Thoracic aorta (tissue), 2 donors: Measurements from ENCODE around the gene ZNF831. TPM values are rescaled to one million over a fixed set of nuclear protein-coding genes. Genes with fewer than 3 reads are reported as not detected.

ENCODE experiments used
- ATAC-seq: fragments of 150-250 bp; one replicate; pipeline ENCODE4 v1.8.0; 2017; ENCODE audit warnings: low read depth; ENCODE audit not compliant: insufficient number of reproducible peaks, low FRiP score
- DNase-seq: peaks from one replicate; pipeline ENCODE4 v3.0.0-alpha.2; 2020; ENCODE audit warnings: low spot score
- H3K27ac ChIP-seq, 2 donors: fragments of 200-600 bp; sonication (generic); 1 replicate in 1 of 2; 2 replicates in 1 of 2; pipeline ENCODE4 v1.5.1; 2016; ENCODE audit warnings: mild to moderate bottlenecking in 2 of 2, moderate library complexity in 2 of 2
- H3K27me3 ChIP-seq: fragments of 200-600 bp; sonication (generic); replicated peaks from 2 replicates; pipeline ENCODE4 v1.6.0; 2016; ENCODE audit warnings: mild to moderate bottlenecking; ENCODE audit not compliant: insufficient read depth
- H3K36me3 ChIP-seq: fragments of 200-600 bp; sonication (generic); one replicate; pipeline ENCODE4 v1.5.1; 2016
- H3K4me1 ChIP-seq, 2 donors: fragments of 200-600 bp; sonication (generic); 1 replicate in 1 of 2; 2 replicates in 1 of 2; pipeline versions ENCODE4 v1.5.1 to v1.6.0; 2016; ENCODE audit warnings: low read depth in 2 of 2, mild to moderate bottlenecking in 1 of 2; ENCODE audit not compliant: control insufficient read depth in 1 of 2
- H3K4me3 ChIP-seq: fragments of 200-600 bp; sonication (generic); 2 replicates; pipeline ENCODE4 v1.5.1; 2016; ENCODE audit warnings: mild to moderate bottlenecking
- H3K9me3 ChIP-seq: fragments of 200-600 bp; sonication (generic); 2 replicates; pipeline ENCODE4 v1.5.1; 2016
- total RNA-seq, 2 donors: library from RNA; depleted of rRNA; stranded (reverse); fragments of >200 nt; gene quantifications; one replicate each; pipeline versions ENCODE4 v1.1.0 to v1.2.3, GENCODE V29; 2016
- TF ChIP-seq, protein P1 (sequence below): fragments of 200-600 bp; sonication (generic); IDR thresholded peaks from one replicate; pipeline ENCODE4 v1.5.1; 2019; ENCODE audit warnings: antibody characterized with exemption

ZNF831 gene
- total RNA-seq, 2 donors from 2014 or later = 1.1 to 1.3 TPM

DNA sequence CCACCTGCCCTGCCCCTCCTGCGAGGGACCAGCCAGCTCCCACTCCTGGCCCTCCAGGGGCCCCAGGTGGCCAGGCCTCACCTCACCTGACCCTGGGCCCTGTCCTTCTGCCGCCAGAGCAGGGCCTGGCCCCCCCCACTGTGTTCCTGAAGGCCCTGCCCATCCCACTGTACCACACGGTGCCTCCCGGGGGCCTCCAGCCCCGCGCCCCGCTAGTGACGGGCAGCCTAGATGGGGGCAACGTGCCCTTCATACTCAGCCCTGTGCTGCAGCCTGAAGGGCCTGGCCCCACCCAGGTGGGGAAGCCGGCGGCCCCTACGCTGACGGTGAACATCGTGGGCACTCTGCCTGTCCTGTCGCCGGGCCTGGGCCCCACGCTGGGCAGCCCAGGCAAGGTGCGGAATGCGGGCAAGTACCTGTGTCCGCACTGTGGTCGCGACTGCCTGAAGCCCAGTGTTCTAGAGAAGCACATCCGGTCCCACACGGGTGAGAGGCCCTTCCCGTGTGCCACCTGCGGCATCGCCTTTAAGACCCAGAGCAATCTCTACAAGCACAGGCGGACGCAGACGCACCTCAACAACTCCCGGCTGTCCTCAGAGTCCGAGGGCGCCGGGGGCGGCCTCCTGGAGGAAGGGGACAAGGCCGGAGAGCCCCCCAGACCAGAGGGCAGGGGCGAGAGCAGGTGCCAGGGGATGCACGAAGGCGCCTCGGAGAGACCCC, 27.6 kb downstream of the ZNF831 start:
- Histone ChIP-seq H3K4me3 (no peak overlapping the region), H3K4me1 (no peaks in the 10 kb centered on the region), H3K27me3 (no peaks in the 10 kb centered on the region), H3K9me3 (no peaks in the 10 kb centered on the region), H3K36me3 (no peaks in the 10 kb centered on the region), H3K27ac (no peak overlapping the region)
- ATAC-seq (no peak), DNase-seq (no peak)
- TF ChIP-seq, protein P1, sequence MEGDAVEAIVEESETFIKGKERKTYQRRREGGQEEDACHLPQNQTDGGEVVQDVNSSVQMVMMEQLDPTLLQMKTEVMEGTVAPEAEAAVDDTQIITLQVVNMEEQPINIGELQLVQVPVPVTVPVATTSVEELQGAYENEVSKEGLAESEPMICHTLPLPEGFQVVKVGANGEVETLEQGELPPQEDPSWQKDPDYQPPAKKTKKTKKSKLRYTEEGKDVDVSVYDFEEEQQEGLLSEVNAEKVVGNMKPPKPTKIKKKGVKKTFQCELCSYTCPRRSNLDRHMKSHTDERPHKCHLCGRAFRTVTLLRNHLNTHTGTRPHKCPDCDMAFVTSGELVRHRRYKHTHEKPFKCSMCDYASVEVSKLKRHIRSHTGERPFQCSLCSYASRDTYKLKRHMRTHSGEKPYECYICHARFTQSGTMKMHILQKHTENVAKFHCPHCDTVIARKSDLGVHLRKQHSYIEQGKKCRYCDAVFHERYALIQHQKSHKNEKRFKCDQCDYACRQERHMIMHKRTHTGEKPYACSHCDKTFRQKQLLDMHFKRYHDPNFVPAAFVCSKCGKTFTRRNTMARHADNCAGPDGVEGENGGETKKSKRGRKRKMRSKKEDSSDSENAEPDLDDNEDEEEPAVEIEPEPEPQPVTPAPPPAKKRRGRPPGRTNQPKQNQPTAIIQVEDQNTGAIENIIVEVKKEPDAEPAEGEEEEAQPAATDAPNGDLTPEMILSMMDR = no peak

DNA sequence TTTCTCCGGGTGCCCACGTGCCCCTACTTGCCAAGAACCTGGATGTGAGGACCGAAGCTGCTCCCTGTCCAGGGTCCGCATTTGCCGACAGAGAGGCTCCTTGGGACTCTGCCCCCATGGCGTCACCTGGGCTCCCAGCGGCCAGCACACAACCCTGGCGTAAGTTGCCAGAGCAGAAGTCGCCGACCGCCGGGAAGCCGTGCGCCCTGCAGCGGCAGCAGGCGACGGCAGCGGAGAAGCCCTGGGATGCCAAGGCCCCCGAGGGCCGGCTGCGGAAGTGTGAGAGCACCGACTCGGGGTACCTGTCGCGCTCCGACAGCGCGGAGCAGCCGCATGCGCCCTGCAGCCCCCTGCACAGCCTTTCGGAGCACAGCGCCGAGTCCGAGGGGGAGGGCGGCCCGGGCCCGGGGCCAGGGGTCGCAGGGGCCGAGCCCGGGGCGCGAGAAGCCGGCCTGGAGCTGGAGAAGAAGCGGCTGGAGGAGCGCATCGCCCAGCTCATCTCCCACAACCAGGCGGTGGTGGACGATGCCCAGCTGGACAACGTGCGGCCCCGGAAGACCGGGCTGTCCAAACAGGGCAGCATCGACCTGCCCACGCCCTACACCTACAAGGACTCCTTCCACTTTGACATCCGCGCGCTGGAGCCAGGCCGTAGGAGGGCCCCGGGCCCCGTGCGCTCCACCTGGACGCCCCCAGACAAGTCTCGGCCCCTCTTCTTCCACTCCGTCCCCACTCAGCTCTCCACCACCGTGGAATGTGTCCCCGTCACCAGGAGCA, 28.3 kb downstream of the ZNF831 start:
- ATAC-seq (no peak), DNase-seq (no peak)
- Histone ChIP-seq H3K4me3 (no peak overlapping the region), H3K9me3 (no peaks in the 10 kb centered on the region), H3K27ac (no peak overlapping the region), H3K36me3 (no peaks in the 10 kb centered on the region), H3K4me1 (no peaks in the 10 kb centered on the region), H3K27me3 (no peaks in the 10 kb centered on the region)
- TF ChIP-seq, protein P1 = no peak

DNA sequence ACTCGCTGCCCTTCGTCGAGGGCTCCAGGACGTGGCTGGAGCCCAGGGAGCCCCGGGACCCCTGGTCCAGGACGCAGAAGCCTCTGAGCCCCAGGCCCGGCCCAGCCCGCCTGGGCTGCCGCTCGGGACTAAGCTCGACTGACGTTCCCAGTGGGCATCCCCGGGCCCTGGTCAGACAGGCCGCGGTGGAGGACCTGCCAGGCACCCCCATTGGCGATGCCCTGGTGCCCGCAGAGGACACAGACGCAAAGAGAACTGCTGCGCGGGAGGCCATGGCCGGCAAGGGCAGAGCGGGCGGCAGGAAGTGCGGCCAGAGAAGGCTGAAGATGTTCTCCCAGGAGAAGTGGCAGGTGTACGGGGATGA, 28.9 kb downstream of the ZNF831 start:
- ATAC-seq (no peak), DNase-seq (no peak)
- no peaks in the 10 kb centered on the region for H3K9me3 ChIP-seq
- no peaks in the 10 kb centered on the region for H3K27me3 ChIP-seq
- TF ChIP-seq, protein P1 = no peak
- no peaks in the 10 kb centered on the region for H3K36me3 ChIP-seq
- no peak overlapping the region for H3K27ac ChIP-seq
- H3K4me3 ChIP-seq = no peak overlapping the region
- H3K4me1 ChIP-seq = no peaks in the 10 kb centered on the region

DNA sequence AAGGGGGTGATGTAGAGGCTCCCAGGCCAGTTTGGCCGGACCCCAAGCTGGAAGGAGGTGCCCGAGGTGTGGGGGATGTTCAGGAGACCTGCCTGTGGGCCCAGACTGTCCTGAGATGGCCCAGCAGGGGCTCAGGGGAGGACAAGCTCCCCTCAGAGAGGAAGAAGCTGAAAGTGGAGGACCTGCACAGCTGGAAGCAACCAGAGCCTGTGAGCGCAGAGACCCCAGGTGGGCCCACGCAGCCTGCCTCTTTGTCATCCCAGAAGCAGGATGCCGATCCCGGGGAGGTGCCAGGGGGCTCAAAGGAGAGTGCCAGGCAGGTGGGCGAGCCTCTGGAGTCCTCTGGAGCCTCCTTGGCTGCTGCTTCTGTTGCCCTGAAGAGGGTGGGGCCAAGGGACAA, 29.7 kb downstream of the ZNF831 start:
- Histone ChIP-seq H3K27me3 (no peaks in the 10 kb centered on the region), H3K9me3 (no peaks in the 10 kb centered on the region), H3K36me3 (no peaks in the 10 kb centered on the region), H3K4me3 (no peak overlapping the region), H3K4me1 (no peaks in the 10 kb centered on the region), H3K27ac (no peak overlapping the region)
- DNase-seq (no peak), ATAC-seq (no peak)
- TF ChIP-seq, protein P1 = no peak

DNA sequence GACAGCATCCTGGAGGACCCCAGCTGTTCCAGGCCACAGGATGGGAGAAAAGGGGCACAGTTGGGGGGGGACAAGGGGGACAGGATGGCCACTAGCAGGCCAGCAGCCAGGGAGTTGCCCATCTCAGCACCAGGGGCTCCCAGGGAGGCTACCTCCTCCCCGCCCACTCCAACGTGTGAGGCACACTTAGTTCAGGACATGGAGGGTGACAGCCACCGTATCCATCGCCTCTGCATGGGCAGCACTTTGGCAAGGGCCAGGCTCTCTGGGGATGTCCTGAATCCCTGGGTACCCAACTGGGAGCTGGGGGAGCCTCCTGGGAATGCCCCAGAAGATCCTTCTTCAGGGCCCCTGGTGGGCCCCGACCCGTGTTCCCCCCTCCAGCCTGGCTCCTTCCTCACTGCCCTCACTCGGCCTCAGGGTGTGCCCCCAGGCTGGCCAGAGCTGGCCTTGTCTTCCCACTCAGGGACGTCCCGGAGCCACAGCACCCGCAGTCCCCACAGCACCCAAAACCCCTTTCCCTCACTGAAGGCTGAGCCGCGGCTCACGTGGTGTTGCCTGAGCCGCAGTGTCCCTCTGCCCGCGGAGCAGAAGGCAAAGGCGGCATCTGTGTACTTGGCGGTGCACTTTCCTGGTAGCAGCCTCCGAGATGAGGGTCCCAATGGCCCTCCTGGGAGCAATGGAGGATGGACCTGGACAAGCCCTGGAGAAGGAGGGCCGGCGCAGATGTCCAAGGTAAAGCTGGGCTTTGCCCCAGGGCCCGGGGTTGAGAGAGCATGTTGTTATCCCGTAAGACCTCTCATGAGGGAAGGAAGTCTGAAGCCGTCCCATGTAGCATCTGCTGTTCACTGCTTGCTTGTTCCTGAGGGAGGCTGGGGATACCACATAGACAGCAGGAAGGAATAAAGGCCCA, 30.7 kb downstream of the ZNF831 start:
- DNase-seq (no peak), ATAC-seq (no peak)
- Histone ChIP-seq H3K4me3 (no peak overlapping the region), H3K36me3 (no peaks in the 10 kb centered on the region), H3K4me1 (no peaks in the 10 kb centered on the region), H3K9me3 (no peaks in the 10 kb centered on the region), H3K27ac (no peak overlapping the region), H3K27me3 (no peaks in the 10 kb centered on the region)
- TF ChIP-seq, protein P1 = no peak
